Transverse colon (tissue), 4 donors: ENCODE measurements around the gene ARHGAP22. TPM values are rescaled to one million over a fixed set of nuclear protein-coding genes. Genes with fewer than 3 reads are reported as not detected.

Source experiments
- DNase-seq: peaks from one replicate; pipeline ENCODE4 v3.0.0-alpha.2; 2019
- H3K27ac ChIP-seq, 4 donors: fragments of 200-600 bp; sonication (generic); 2 replicates each; pipeline ENCODE4 v1.5.1; 2016 to 2018; ENCODE audit warnings: inconsistent platforms in 4 of 4
- H3K27me3 ChIP-seq: fragments of 200-600 bp; sonication (generic); 2 replicates; pipeline ENCODE4 v1.5.1; 2017; ENCODE audit warnings: inconsistent platforms
- H3K36me3 ChIP-seq, 4 donors: fragments of 200-600 bp; sonication (generic); 2 replicates each; pipeline ENCODE4 v1.5.1; 2017 to 2019; ENCODE audit warnings: inconsistent platforms in 4 of 4
- H3K4me1 ChIP-seq, 4 donors: fragments of 200-600 bp; sonication (generic); 2 replicates each; pipeline ENCODE4 v1.5.1; 2017 to 2020; ENCODE audit warnings: inconsistent platforms in 4 of 4
- H3K4me3 ChIP-seq, 4 donors: fragments of 200-600 bp; sonication (generic); 1 replicate in 1 of 4; 2 replicates in 3 of 4; pipeline versions ENCODE4 v1.5.1 to v1.6.1; 2017 to 2019; ENCODE audit warnings: inconsistent platforms in 4 of 4
- H3K9me3 ChIP-seq, 2 donors: fragments of 200-600 bp; sonication (generic); 2 replicates each; pipeline ENCODE4 v1.5.1; 2017 to 2019; ENCODE audit warnings: inconsistent platforms in 2 of 2
- CTCF ChIP-seq, 5 experiments: fragments of 200-600 bp in 3 of 5; fragments of 450-650 bp in 2 of 5; sonication (generic) in 3 of 5; IDR thresholded peaks; 1 replicate in 2 of 5; 2 replicates in 3 of 5; pipeline ENCODE4 v1.5.1; 2016 to 2017; ENCODE audit warnings: antibody characterized with exemption in 5 of 5, inconsistent platforms in 3 of 5, mild to moderate bottlenecking in 2 of 5, moderate library complexity in 1 of 5
- EP300 ChIP-seq: sonication (generic); formaldehyde crosslinking; IDR thresholded peaks from one replicate; pipeline ENCODE4 v1.6.1; 2017; ENCODE audit warnings: antibody characterized with exemption, low read depth
- POLR2A ChIP-seq: fragments of 450-650 bp; IDR thresholded peaks from one replicate; pipeline ENCODE4 v1.6.1; 2016; ENCODE audit warnings: antibody characterized with exemption, mild to moderate bottlenecking, moderate library complexity
- POLR2AphosphoS5 ChIP-seq, 3 donors: sonication (generic); formaldehyde crosslinking; IDR thresholded peaks; one replicate each; pipeline ENCODE4 v1.6.1; 2016; ENCODE audit warnings: antibody characterized with exemption in 3 of 3
- WGBS, 2 donors: methylation state at CpG; one replicate each; pipeline ENCODE4 v1.1.5; 2018; ENCODE audit warnings: low coverage in 1 of 2; 5-methylcytosine and 5-hydroxymethylcytosine counted together
- in situ Hi-C, 4 donors: fragments of 200-750 bp; cut with MboI; loops; one replicate each; pipeline versions ENCODE4 v1.15.0 to v1.15.1; 2017; ENCODE audit warnings: low sequenced_read_pairs in 3 of 4, low pct_ligation_motif_present in 1 of 4, low pct_unique_long_range_greater_than_20kb in 1 of 4
- intact Hi-C: fragments of 100-400 bp; cut with DNase I; formaldehyde crosslinking; loops from one replicate; pipeline ENCODE4 v1.15.1; 2023; ENCODE audit warnings: low total_unique reads
- total RNA-seq, 4 donors: library from RNA; depleted of rRNA; stranded (reverse); fragments of >200 nt; gene quantifications; one replicate each; pipeline ENCODE4 v1.1.0, GENCODE V29; 2016

ARHGAP22 gene
- total RNA-seq, 4 donors from 2014 or later: 1.4 to 3.4 (median 1.7) TPM; not detected in 1

- intact Hi-C loops: no loop called here
Measured at GRCh38 chr10:48462482-48463020, 142.3 kb downstream of the ARHGAP22 start.

GRCh38 chr10:48461623-48462481, 143.0 kb downstream of the ARHGAP22 start:
- H3K27ac ChIP-seq: no peak overlapping the region
- DNase-seq: no peak
- in situ Hi-C loops: no loop called here
- no peaks in the 10 kb centered on the region for H3K9me3 ChIP-seq
- peaks cover 0 to 1% (median 0%) of the 10 kb centered on the region in 4 donors for H3K4me1 ChIP-seq
- 89 to 100% methylated on average over 1 to 12 of the region's 12 CpGs for WGBS, 2 donors
- peaks cover 11% of the 10 kb centered on the region for H3K27me3 ChIP-seq
- no peak overlapping the region for H3K4me3 ChIP-seq
- TF ChIP-seq POLR2A (no peak), EP300 (no peak), POLR2AphosphoS5 (IDR thresholded peaks at IDR 0.05) (no peak), CTCF (IDR thresholded peaks at IDR 0.05) (no peak)
- intact Hi-C loops: no loop called here
- no peaks in the 10 kb centered on the region for H3K36me3 ChIP-seq

More at GRCh38 chr10:48462482-48463020, 142.3 kb downstream of the ARHGAP22 start:
- TF ChIP-seq POLR2AphosphoS5 (IDR thresholded peaks at IDR 0.05) (no peak), CTCF (IDR thresholded peaks at IDR 0.05) (no peak), POLR2A (no peak), EP300 (no peak)
- Histone ChIP-seq H3K36me3 (no peaks in the 10 kb centered on the region), H3K27me3 (peaks cover 16% of the 10 kb centered on the region), H3K4me1 (no peaks in the 10 kb centered on the region), H3K4me3 (no peak overlapping the region), H3K9me3 (no peaks in the 10 kb centered on the region), H3K27ac (no peak overlapping the region)
- WGBS, 2 donors: 40 to 82% methylated on average over 1 to 4 of the region's 5 CpGs
- in situ Hi-C loops: no loop called here
- DNase-seq: no peak

GRCh38 chr10:48460182-48460581, 144.7 kb downstream of the ARHGAP22 start:
- no peaks in the 10 kb centered on the region for H3K9me3 ChIP-seq
- WGBS, 2 donors: 83% methylated on average over 2 of the region's 2 CpGs; no CpG with 5 or more reads in 1 of the 2 donors
- intact Hi-C loops (no loop called here), in situ Hi-C loops (no loop called here)
- H3K36me3 ChIP-seq: no peaks in the 10 kb centered on the region
- H3K27me3 ChIP-seq: no peaks in the 10 kb centered on the region
- no peak overlapping the region for H3K27ac ChIP-seq
- no peak for DNase-seq
- peaks cover 0 to 9% (median 0%) of the 10 kb centered on the region in 4 donors for H3K4me1 ChIP-seq
- TF ChIP-seq POLR2AphosphoS5 (IDR thresholded peaks at IDR 0.05) (no peak), CTCF (IDR thresholded peaks at IDR 0.05) (no peak), POLR2A (no peak), EP300 (no peak)
- no peak overlapping the region for H3K4me3 ChIP-seq

- intact Hi-C loops: no loop called here
- Histone ChIP-seq H3K9me3 (no peaks in the 10 kb centered on the region), H3K27me3 (no peaks in the 10 kb centered on the region), H3K4me1 (peaks cover 0 to 9% (median 0%) of the 10 kb centered on the region in 4 donors), H3K36me3 (no peaks in the 10 kb centered on the region), H3K27ac (no peak overlapping the region), H3K4me3 (no peak overlapping the region)
- TF ChIP-seq POLR2AphosphoS5 (IDR thresholded peaks at IDR 0.05): no peak
- no peak for TF ChIP-seq POLR2A
- TF ChIP-seq CTCF (IDR thresholded peaks at IDR 0.05): no peak
- TF ChIP-seq EP300: no peak
- no peak for DNase-seq
- 85% methylated on average over 23 of the region's 23 CpGs; no CpG with 5 or more reads in 1 of the 2 donors for WGBS, 2 donors
- in situ Hi-C loops: no loop called here
Measured at GRCh38 chr10:48459270-48460150, 145.4 kb downstream of the ARHGAP22 start.
